Upper lobe of left lung (tissue), 4 donors: ENCODE measurements around the gene DIP2C.

ENCODE experiments used
- CTCF ChIP-seq, 6 experiments: fragments of 450-650 bp in 4 of 6; fragments of 200-600 bp in 2 of 6; sonication (generic) in 2 of 6; IDR thresholded peaks; one replicate each; pipeline ENCODE4 v1.5.1; 2016 to 2019; ENCODE audit warnings: antibody characterized with exemption in 6 of 6
- EP300 ChIP-seq, 4 donors: sonication (generic); formaldehyde crosslinking; IDR thresholded peaks; one replicate each; pipeline ENCODE4 v1.5.1; 2017; ENCODE audit warnings: antibody characterized with exemption in 4 of 4, control low read depth in 2 of 4
- POLR2A ChIP-seq, 4 donors: fragments of 450-650 bp; IDR thresholded peaks; one replicate each; pipeline ENCODE4 v1.5.1; 2016 to 2017; ENCODE audit warnings: antibody characterized with exemption in 4 of 4, mild to moderate bottlenecking in 2 of 4
- POLR2AphosphoS5 ChIP-seq, 2 donors: sonication (generic); formaldehyde crosslinking; IDR thresholded peaks; one replicate each; pipeline ENCODE4 v1.5.1; 2017; ENCODE audit warnings: antibody characterized with exemption in 2 of 2

- no peak for TF ChIP-seq POLR2A (IDR thresholded peaks at IDR 0.05)
- no peak for TF ChIP-seq CTCF (IDR thresholded peaks at IDR 0.05)
- no peak for TF ChIP-seq EP300 (IDR thresholded peaks at IDR 0.05)
- TF ChIP-seq POLR2AphosphoS5 (IDR thresholded peaks at IDR 0.05) = no peak
These were observed 284.5 kb downstream of the DIP2C start for GRCh38 chr10:404991-405390.
